SK-N-SH (cell line): ENCODE measurements around the gene ZFYVE21.

ENCODE experiments used
- CTCF ChIP-seq: fragments of 200-600 bp; sonication (generic); IDR thresholded peaks from 2 replicates; pipeline ENCODE4 v1.6.1; 2017; ENCODE audit warnings: antibody characterized with exemption, mild to moderate bottlenecking, moderate library complexity
- EP300 ChIP-seq, 2 experiments: IDR thresholded peaks; 2 replicates each; pipeline versions ENCODE4 v1.4.0 to v1.6.1; 2012; ENCODE audit warnings: borderline replicate concordance in 1 of 2, low read depth in 1 of 2, low read length in 1 of 2
- EZH2phosphoT487 ChIP-seq: fragments of 200-600 bp; sonication (generic); IDR thresholded peaks from 2 replicates; pipeline ENCODE4 v1.6.1; 2017; ENCODE audit warnings: low read depth, mixed run types, mild to moderate bottlenecking, antibody characterized with exemption, moderate library complexity, borderline replicate concordance
- MEF2A ChIP-seq: IDR thresholded peaks from 2 replicates; pipeline ENCODE4 v1.4.0; 2012; ENCODE audit warnings: low read depth, borderline replicate concordance
- PBX3 ChIP-seq: IDR thresholded peaks from 2 replicates; pipeline ENCODE4; 2012
- POLR2AphosphoS5 ChIP-seq: IDR thresholded peaks from 2 replicates; pipeline ENCODE4 v1.6.1; 2012; ENCODE audit warnings: low read depth, low read length
- RAD21 ChIP-seq: IDR thresholded peaks from 2 replicates; pipeline ENCODE4 v1.6.1; 2012; ENCODE audit warnings: mild to moderate bottlenecking, low read length
- RFX5 ChIP-seq: IDR thresholded peaks from 2 replicates; pipeline ENCODE4 v1.6.1; 2012; ENCODE audit warnings: mild to moderate bottlenecking, improper control_type of control experiment, low read length
- SMC3 ChIP-seq: IDR thresholded peaks from 2 replicates; pipeline ENCODE4 v1.6.1; 2012; ENCODE audit warnings: low read depth, low read length, improper control_type of control experiment

- TF ChIP-seq EP300 (IDR thresholded peaks at IDR 0.05; ENCODE audit: borderline replicate concordance in 1 of 2, low read depth in 1 of 2, low read length in 1 of 2) (no peak), SMC3 (no peak), CTCF (no peak), RAD21 (no peak), EZH2phosphoT487 (no peak), MEF2A (no peak), RFX5 (no peak), PBX3 (no peak), POLR2AphosphoS5 (no peak)
Measured at GRCh38 chr14:103748534-103748857, 32.9 kb downstream of the ZFYVE21 start.
